Hematopoietic multipotent progenitor cell treated with erythropoietin and hydrocortisone succinate and interleukin-3 and kit ligand, for 6 days (in vitro differentiated cells): ENCODE measurements around the gene G0S2.
A peak's percentile ranks its signal among the peaks of the same experiment; 100 is the strongest.
"Not testable (repeated sequence)": the region's sequence is repeated elsewhere in the genome, so short reads cannot be mapped to it uniquely, and the experiment has no call there.

Experiments
- DNase-seq: peaks from one replicate; pipeline ENCODE4 v3.0.0-alpha.2; 2015

G0S2 gene

GRCh38 chr1:209685821-209686220, 10.6 kb downstream of the G0S2 start:
- no peak for DNase-seq

DNA sequence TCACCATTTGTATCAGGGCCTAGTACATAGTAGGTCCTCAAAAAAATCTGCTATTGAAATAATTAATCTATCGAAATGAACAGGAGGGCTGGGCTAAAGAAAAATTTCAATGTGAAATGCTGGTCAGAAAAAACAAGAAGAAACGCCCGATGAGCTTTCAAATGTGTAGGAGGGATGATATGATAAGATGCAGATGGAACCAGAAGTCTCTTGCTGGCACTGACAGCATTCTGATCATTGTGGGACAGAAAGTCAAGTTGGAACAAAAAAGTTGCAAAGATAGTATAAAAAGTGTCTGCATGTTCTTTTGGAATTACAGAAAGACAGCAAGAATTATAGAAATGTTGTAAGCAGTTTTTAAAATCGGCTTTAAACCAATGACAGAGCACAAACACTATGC, 11.1 kb downstream of the G0S2 start:
- peak; percentile 62 for DNase-seq

DNA sequence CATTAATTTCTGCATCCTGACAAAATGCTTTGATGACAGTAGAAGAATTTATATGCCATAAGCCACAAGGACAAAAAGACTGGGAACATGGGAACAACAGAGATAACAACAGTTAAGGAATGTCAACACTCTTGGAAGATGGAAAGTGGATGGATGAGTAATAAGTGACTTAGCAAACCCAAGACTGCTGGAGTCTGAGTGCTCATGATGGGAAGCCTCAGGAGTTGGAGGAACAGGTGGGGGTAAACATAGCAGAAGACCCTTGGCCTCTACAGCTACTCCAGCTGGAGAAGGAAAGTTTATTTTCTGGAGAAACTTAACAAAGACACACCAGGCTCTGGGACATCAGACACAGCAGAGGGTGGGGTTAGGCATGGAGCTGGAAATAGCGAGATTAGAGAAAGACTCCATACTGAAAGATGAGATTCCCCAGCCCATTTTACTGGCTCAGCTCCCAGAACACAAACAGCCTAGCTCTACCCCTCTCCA, 13.6 kb downstream of the G0S2 start:
- peak; percentile 78 for DNase-seq

DNA sequence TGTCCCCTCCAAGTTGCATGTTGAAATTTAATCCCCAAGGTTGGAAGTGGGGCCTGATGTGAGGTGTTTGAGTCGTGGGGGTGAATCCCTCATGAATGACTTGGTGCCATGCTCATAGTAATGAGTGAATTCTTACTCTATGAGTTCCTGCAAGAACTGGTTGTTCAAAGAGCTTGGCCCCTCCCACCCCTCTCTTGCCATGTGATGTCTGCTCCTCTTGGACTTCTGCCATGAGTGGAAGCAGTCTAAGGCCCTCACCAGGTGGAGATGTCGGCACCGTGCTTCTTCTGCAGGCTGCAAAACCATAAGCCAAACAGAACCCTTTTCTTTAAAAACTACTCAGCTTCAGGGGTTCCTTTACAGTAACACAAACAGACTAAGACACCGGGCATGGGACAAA, 14.3 kb downstream of the G0S2 start:
- peak; percentile 79 for DNase-seq

GRCh38 chr1:209691237-209691636, 16.0 kb downstream of the G0S2 start:
- DNase-seq: no peak

DNA sequence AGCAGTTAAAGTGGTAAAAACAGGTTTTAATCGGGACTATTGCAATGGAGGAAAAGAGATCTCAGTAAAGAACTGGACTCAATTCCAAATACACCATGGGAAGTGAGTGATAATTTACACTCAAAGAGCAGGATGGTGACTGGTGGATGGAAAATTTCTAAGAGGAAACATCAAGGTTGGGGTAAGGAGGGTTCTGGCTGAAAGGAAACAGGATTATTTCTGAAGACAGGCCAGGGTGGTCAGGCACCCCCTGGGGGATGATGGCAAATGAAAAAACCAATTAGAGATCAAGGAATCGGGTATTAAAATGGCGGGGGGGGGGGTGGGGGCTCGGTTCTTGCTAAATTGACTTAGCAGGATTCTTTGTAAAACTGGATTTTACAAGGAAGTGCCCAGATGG, 17.1 kb downstream of the G0S2 start:
- no peak for DNase-seq

DNA sequence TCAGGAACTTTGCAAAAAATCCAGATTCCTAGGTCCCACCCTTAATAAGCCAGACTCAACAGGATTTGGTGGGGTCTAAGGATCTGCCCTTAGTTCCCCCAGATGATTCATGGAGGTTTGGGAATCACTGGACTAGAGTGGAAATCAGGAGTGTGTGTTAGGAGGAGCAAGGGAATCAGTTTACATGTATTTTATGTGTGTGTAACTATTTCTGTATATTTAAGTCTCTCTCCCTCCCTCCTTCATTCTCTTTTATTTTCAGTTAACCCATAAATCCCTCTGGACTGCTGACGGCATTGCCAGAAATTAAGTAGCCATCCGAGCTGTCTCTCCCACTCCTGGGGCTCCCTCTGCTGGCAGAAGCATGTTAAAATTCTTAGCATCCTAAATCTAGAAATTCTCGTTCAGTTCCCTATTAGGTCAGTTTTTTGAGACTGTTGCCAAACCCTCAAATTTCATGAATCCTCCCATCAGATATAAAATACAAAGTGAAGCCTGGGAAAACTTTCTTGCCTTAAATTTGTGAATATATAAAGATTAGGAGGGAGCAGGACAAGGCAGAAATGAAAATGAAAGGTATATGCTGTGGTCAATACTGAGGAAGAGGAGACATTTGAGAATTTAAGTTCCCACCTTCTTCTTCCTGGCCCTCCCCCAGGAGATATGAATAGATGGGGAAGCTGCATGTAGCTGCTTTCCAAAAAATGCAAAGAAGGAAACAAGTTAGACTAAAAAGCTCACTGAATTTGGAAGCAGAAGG, 17.7 kb downstream of the G0S2 start:
- peak; percentile 88 for DNase-seq

DNA sequence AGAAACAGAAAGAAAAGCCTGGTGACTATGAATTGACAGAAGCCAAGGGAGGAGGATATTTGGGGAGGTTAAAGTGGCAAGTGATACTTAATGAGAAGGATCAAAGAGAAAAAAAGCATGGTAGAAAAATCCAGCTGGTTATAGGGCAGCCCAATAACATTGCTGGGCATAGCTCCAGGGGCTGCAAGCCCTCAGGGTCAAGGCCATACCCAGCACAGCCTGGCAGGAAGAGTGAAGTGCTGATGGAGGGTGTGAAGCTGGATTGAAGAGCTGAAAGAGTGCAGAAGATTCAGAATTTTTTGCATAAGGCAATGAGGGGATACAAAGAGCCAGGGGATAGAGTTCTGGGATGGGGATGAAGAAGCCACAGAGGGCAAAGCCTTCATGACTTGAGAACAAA, 21.5 kb downstream of the G0S2 start:
- DNase-seq: no peak

GRCh38 chr1:209697126-209697525, 21.9 kb downstream of the G0S2 start:
- no peak for DNase-seq

- not testable (repeated sequence) for DNase-seq
Measured at GRCh38 chr1:209700686-209701085, 25.5 kb downstream of the G0S2 start.

GRCh38 chr1:209702832-209703231, 27.6 kb downstream of the G0S2 start:
- no peak for DNase-seq

DNA sequence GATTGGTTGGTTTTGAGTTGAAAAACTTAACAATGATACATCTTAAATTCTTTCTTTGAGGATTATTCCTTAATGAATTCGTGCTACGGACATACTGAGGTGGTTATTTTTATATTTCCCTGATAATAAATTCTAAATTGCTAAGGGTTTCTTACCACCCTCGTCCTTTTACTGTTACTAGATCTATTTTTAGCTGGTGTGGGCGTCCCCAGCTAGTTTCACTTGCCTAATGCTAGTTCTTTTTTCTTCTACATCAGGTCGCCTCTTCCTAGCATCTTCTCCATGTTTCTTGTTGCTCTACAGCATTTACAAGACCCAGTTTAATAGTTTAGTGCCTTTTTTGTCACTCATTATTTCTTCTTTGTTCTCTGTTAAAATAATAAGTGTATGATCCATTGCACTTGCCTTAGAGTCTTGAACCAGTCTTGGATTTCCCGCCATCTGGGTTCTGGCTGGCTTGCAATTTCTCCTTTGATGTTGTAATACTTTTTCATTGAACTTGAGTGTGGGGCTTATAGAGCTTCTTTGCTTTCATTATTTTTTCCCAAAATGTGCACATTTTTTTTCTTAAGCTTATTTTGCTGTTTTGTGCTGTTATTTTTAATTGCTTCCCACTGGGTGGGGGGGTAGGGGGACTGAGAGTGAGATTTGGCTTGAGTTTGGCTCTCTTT, 28.8 kb downstream of the G0S2 start:
- DNase-seq: no peak

DNA sequence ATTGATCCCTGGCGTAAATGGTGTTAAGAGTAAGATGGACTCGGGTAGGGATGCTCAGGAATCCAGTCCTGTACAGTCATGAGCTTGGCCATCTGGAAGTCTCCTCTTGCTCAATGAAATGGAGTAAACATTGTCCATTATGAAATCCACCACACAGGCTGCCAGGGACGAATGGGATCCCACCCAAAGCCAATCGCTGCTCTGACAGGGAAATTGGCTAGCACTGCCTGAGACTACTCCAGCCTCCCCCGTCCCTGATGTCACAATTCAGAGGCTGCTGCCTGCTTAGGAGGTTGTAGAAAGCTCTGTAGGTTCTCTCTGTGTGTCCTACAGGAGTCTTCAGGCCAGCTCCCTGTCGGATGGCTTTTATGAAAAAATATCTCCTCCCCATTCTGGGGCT, 29.4 kb downstream of the G0S2 start, which contains the start of gene HSD11B1:
TSS of gene HSD11B1 (plus strand) at position 263 of the 400 bp plus-strand sequence. CDS start at position 360, 97 bp downstream.
- DNase-seq: no peak

GRCh38 chr1:209705033-209705598, 29.9 kb downstream of the G0S2 start:
- DNase-seq: no peak

DNA sequence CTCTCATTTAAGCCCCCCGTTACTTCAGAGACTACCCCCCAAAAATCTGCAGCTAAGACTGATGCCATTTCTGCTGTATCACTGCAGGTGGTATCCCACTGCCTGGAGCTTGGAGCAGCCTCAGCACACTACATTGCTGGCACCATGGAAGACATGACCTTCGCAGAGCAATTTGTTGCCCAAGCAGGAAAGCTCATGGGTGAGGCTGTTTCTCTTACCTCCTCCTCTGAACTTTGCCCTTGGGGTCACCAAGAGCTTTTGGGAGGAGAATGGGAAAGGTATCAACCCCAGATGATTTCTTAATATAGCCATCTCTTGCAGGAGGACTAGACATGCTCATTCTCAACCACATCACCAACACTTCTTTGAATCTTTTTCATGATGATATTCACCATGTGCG, 31.4 kb downstream of the G0S2 start:
- DNase-seq: no peak

DNA sequence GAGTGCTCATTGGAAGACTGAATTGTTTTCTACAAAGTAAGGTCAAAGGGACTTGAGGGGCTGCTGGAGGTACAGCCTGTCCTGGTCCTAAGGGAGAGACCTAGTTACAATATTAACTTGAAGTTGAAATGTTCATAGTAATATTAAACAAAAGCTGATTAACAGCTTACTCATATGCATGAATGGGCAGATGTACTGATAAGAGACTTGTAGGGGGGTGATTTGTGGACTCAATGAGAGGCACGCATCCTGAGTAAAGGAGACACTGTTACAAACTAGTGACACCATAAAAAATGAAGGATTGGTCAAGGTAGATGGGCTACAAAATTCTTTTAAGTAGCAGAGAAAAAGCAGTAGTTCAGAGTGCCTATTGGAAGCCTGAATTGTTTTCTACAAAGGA, 32.1 kb downstream of the G0S2 start:
- peak; percentile 31 for DNase-seq

DNA sequence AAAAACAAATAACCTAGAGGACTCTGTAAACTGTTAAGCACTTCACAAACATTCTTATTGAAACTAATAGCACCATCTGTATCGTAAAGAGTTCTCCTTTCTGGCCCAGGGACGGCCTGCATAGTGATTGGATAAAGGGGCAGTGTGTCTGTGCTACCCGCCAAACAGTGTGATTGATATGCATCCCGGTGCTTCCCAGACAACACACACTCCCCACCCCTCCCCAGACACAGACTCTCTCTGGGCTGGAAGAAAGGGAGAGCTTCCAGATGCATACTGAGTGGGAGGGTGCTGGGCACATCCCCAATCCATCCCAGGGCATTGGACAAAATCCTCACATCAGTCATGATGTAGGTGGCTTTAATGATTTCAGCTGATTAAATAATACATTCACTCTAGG, 33.1 kb downstream of the G0S2 start:
- no peak for DNase-seq

GRCh38 chr1:209710093-209710492, 34.9 kb downstream of the G0S2 start:
- no peak for DNase-seq

- DNase-seq: no peak
Measured at GRCh38 chr1:209710847-209711246, 35.6 kb downstream of the G0S2 start.

DNA sequence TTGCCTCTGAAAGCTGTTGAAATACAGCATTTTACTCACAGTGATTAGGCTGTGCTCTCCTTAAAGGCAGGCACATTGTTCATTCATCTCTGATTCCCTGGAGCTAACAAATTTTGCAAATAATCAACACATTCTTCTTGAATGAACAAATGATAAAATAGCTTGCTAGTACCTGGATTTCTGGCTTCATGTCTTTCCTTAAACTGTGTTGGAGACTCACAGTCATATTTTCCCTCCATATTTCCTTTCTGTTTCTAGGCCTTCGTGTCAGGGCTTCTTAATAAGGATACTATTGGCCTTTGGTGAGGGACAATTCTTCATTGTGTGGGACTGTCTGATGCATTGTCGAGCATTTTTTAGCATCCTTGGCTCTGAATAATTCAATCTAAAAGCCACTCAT, 39.1 kb downstream of the G0S2 start:
- DNase-seq: no peak

DNA sequence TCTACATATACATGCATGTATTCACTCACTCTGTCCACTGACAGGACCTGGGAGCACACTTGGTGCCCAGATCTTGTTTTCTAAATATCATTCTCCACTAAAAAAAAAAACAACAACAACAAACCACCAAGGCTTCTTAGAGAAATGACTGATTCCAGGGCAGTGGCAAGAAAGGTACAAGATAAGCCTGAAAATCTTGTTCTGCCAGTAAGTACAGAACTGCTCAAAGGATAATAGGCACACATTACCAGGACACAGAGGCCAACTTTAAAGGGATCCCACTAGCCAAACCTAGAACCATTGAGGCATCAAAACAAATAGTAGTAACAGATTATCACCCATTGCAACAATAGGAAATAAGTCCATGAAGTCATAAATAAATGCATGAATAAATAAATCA, 40.1 kb downstream of the G0S2 start:
- no peak for DNase-seq

DNA sequence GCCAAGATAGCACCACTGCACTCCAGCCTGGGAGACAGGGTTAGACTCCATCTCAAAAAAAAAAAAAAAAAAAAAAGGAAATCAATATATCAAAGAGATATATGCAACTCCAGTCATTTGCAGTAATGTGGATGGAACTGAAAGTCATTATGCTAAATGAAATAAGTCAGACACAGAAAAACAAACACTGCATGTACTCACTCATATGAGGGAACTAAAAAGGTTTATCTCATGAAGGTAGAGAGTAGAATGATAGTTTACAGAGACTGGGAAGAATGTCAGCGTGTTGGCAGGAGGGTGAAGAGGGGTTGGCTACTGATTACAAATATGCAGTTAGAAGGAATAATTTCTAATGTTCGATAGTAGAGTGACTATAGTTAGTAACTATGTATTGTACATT, 42.6 kb downstream of the G0S2 start:
- no peak for DNase-seq

DNA sequence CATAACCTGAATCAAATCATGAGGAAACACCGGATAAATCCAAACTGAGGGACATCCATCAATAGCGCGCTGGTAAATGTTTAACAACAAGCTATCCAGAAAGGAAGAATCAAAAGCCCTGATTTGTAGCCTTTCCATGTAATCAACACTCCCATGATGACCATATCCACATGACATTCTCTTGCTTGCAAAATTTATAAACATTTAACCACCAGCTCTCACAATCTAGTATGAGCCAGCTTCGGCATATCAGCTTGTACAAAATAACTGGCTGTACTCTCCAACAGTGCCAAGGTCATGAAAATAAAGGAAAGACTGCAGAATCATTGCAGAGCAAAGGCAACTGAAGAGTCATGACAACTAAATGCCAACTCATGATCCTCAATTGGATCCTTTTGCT, 45.1 kb downstream of the G0S2 start:
- DNase-seq: no peak

- no peak for DNase-seq
Measured at GRCh38 chr1:209720826-209721225, 45.6 kb downstream of the G0S2 start.
